ENCODE measurements around the gene P2RY12. TPM values are rescaled to one million over a fixed set of nuclear protein-coding genes. Genes with fewer than 3 reads are reported as not detected.

P2RY12 gene
- total and polyA plus RNA-seq, 10 of the 15 experiments (the other 5 are each of a cell fraction or from before 2014, with no cell fraction given): 0.27 to 1.0 (median 0.66) TPM; not detected in 2

GRCh38 chr3:151315136-151315535 is 69.4 kb downstream of the P2RY12 start:
- no TSS peak for BruUV-seq (replicated peaks)
- in situ Hi-C loops (cut with MboI) (no loop called here), intact Hi-C loops (cut with micrococcal nuclease; ENCODE audit: unreplicated experiment) (no loop called here)
- DNase-seq (ENCODE audit: low read depth, low spot score) (no peak), ATAC-seq (no peak), FAIRE-seq (peak; percentile 41)
- Histone ChIP-seq H3K9ac (ENCODE audit: control insufficient read depth, insufficient read depth, low read length) (no peak overlapping the region), H3K4me1 (ENCODE audit: control insufficient read depth, insufficient read depth, low read length) (no peaks in the 10 kb centered on the region), H3K4me3 (no peak overlapping the region), H3K27me3 (replicated peaks in 1 of 2; ENCODE audit: control insufficient read depth in 2 of 2, insufficient read depth in 2 of 2, low read length in 1 of 2) (no peaks in the 10 kb centered on the region; a peak in 1 of 4 replicates), H3K9me3 (replicated peaks; ENCODE audit: control insufficient read depth, insufficient read depth, low read length) (no peaks in the 10 kb centered on the region), H3K27ac (ENCODE audit: control insufficient read depth, insufficient read depth) (no peak overlapping the region), H4K20me1 (ENCODE audit: control insufficient read depth, insufficient read depth) (no peaks in the 10 kb centered on the region), H3K36me3 (ENCODE audit: control insufficient read depth in 2 of 2, insufficient read depth in 2 of 2, low read length in 1 of 2) (no peaks in the 10 kb centered on the region), H3K79me2 (ENCODE audit: control insufficient read depth, insufficient read depth, low read length) (no peaks in the 10 kb centered on the region), H3K4me2 (ENCODE audit: control insufficient read depth, insufficient read depth) (no peak overlapping the region), H2AFZ (ENCODE audit: control insufficient read depth, low read depth, low read length) (no peak overlapping the region)
- RAD21 ChIA-PET (ENCODE audit: unreplicated experiment): no interaction called here
- CTCF ChIA-PET: no interaction called here
- 52% methylated on average over 2 of the region's 2 CpGs for WGBS (ENCODE audit: insufficient coverage, insufficient replicate concordance, low lambda C conversion rate, missing lambda C conversion rate)
- POLR2A ChIA-PET: no interaction called here
- SMC1A ChIA-PET (ENCODE audit: uncharacterized antibody, unreplicated experiment): no interaction called here
- TF ChIP-seq BCL11A (IDR thresholded peaks at IDR 0.05; ENCODE audit: low read depth, low read length): no peak
- no peak for TF ChIP-seq IKZF1 (conservative IDR thresholded peaks at IDR 0.05)
- no peak for TF ChIP-seq HDAC6 (IDR thresholded peaks at IDR 0.05; ENCODE audit: unreplicated experiment)
- TF ChIP-seq PRDM15 (CRISPR knock-in tag; IDR thresholded peaks at IDR 0.05): no peak
- TF ChIP-seq ZNF274 (IDR thresholded peaks at IDR 0.05; ENCODE audit: insufficient read depth, insufficient read length): no peak
- TF ChIP-seq CBX5 (IDR thresholded peaks at IDR 0.05; ENCODE audit: low read depth): no peak
- no peak for TF ChIP-seq POLR2AphosphoS2 (IDR thresholded peaks at IDR 0.05; ENCODE audit: low read depth, low read length)
- TF ChIP-seq PKNOX1 (IDR thresholded peaks at IDR 0.05): no peak
- TF ChIP-seq E2F4 (IDR thresholded peaks at IDR 0.05; ENCODE audit: low read depth, low read length): no peak
- no peak for TF ChIP-seq E4F1 (IDR thresholded peaks at IDR 0.05; ENCODE audit: borderline replicate concordance, partially characterized antibody)
- TF ChIP-seq FOXM1 (IDR thresholded peaks at IDR 0.05; ENCODE audit: low read depth, low read length): no peak
- no peak for TF ChIP-seq DPF2 (IDR thresholded peaks at IDR 0.05)
- TF ChIP-seq IRF5 (IDR thresholded peaks at IDR 0.05; ENCODE audit: borderline replicate concordance): no peak
- no peak for TF ChIP-seq RFX5 (IDR thresholded peaks at IDR 0.05; ENCODE audit: low read depth, low read length)
- no peak for TF ChIP-seq ZZZ3 (IDR thresholded peaks at IDR 0.05; ENCODE audit: control insufficient read depth, insufficient read length, low read depth)
- no peak for TF ChIP-seq GABPA (IDR thresholded peaks at IDR 0.05; ENCODE audit: low read depth)
- TF ChIP-seq NBN (IDR thresholded peaks at IDR 0.05): no peak
